H9 (cell line): ENCODE measurements around the gene NCKAP5. TPM values are rescaled to one million over a fixed set of nuclear protein-coding genes. Genes with fewer than 3 reads are reported as not detected.

Experiments used
- DNase-seq: peaks from one replicate; pipeline ENCODE4 v3.0.0-alpha.2; 2017
- H2AFZ ChIP-seq: one replicate; pipeline ENCODE4 v1.6.1; 2013; ENCODE audit warnings: mild to moderate bottlenecking, low read length, control low read depth, moderate library complexity
- H2AK5ac ChIP-seq: 2 replicates; pipeline ENCODE4 v1.6.1; 2013; ENCODE audit warnings: low read length, control low read depth, mixed read lengths; ENCODE audit not compliant: insufficient read length
- H2BK120ac ChIP-seq: one replicate; pipeline ENCODE4 v1.6.1; 2013; ENCODE audit warnings: low read depth, mild to moderate bottlenecking, low read length, control low read depth, inconsistent platforms; ENCODE audit not compliant: poor library complexity, severe bottlenecking
- H2BK12ac ChIP-seq: 2 replicates; pipeline ENCODE4 v1.6.1; 2013; ENCODE audit warnings: low read length, control low read depth, mixed read lengths, low read depth; ENCODE audit not compliant: insufficient read length
- H2BK15ac ChIP-seq: 2 replicates; pipeline ENCODE4 v1.6.1; 2013; ENCODE audit warnings: low read depth, low read length, control low read depth
- H2BK20ac ChIP-seq: one replicate; pipeline ENCODE4 v1.6.1; 2013; ENCODE audit warnings: low read depth, mild to moderate bottlenecking, low read length, control low read depth, inconsistent platforms; ENCODE audit not compliant: poor library complexity, severe bottlenecking
- H2BK5ac ChIP-seq: 2 replicates; pipeline ENCODE4 v1.6.1; 2013; ENCODE audit warnings: low read length, control low read depth, mixed read lengths; ENCODE audit not compliant: insufficient read length
- H3K14ac ChIP-seq: 2 replicates; pipeline ENCODE4 v1.6.1; 2013; ENCODE audit warnings: low read length, control low read depth; ENCODE audit not compliant: insufficient read depth
- H3K18ac ChIP-seq: 2 replicates; pipeline ENCODE4 v1.6.1; 2013; ENCODE audit warnings: low read depth, mild to moderate bottlenecking, mixed read lengths, low read length, control low read depth; ENCODE audit not compliant: insufficient read length
- H3K23ac ChIP-seq: 2 replicates; pipeline ENCODE4 v1.6.1; 2013; ENCODE audit warnings: low read length, control low read depth, mixed read lengths, low read depth; ENCODE audit not compliant: insufficient read length
- H3K23me2 ChIP-seq: 2 replicates; pipeline ENCODE4 v1.6.1; 2013; ENCODE audit warnings: low read depth, mild to moderate bottlenecking, mixed read lengths, low read length, control low read depth; ENCODE audit not compliant: insufficient read length, poor library complexity, severe bottlenecking
- H3K27ac ChIP-seq: 2 replicates; pipeline ENCODE4 v1.5.1; 2013; ENCODE audit warnings: low read length, control low read depth, mixed read lengths, low read depth; ENCODE audit not compliant: insufficient read length
- H3K27me3 ChIP-seq: 2 replicates; pipeline ENCODE4 v1.6.1; 2013; ENCODE audit warnings: low read length, control low read depth, inconsistent platforms; ENCODE audit not compliant: insufficient read depth
- H3K4ac ChIP-seq: 2 replicates; pipeline ENCODE4 v1.6.1; 2013; ENCODE audit warnings: low read depth, mild to moderate bottlenecking, control low read depth, inconsistent platforms, low read length, moderate library complexity
- H3K4me1 ChIP-seq: 2 replicates; pipeline ENCODE4 v1.6.1; 2013; ENCODE audit warnings: low read length, control low read depth, inconsistent platforms; ENCODE audit not compliant: insufficient read depth
- H3K4me2 ChIP-seq: 2 replicates; pipeline ENCODE4 v1.6.1; 2013; ENCODE audit warnings: low read length, control low read depth, mixed read lengths; ENCODE audit not compliant: insufficient read length, insufficient read depth
- H3K56ac ChIP-seq: 2 replicates; pipeline ENCODE4 v1.6.1; 2013; ENCODE audit warnings: low read depth, mild to moderate bottlenecking, mixed read lengths, low read length, control low read depth; ENCODE audit not compliant: insufficient read length
- H3K79me1 ChIP-seq: 2 replicates; pipeline ENCODE4 v1.6.1; 2013; ENCODE audit warnings: low read depth, mild to moderate bottlenecking, moderate library complexity, low read length, control low read depth, inconsistent platforms; ENCODE audit not compliant: insufficient read depth, poor library complexity, severe bottlenecking
- H3K79me2 ChIP-seq: 2 replicates; pipeline ENCODE4 v1.6.1; 2013; ENCODE audit warnings: low read length, control low read depth, inconsistent platforms; ENCODE audit not compliant: insufficient read depth
- H3K9ac ChIP-seq: 2 replicates; pipeline ENCODE4 v1.6.1; 2013; ENCODE audit warnings: low read length, control low read depth, mixed read lengths; ENCODE audit not compliant: insufficient read length; ENCODE audit errors: extremely low read depth
- H3K9me3 ChIP-seq: one replicate; pipeline ENCODE4 v1.6.1; 2013; ENCODE audit warnings: low read depth, low read length, inconsistent platforms; ENCODE audit not compliant: control insufficient read depth
- H3T11ph ChIP-seq: one replicate; pipeline ENCODE4 v1.6.1; 2013; ENCODE audit warnings: mild to moderate bottlenecking, low read length, control low read depth, inconsistent platforms
- H4K20me1 ChIP-seq: one replicate; pipeline ENCODE4 v1.6.1; 2013; ENCODE audit not compliant: control insufficient read depth, insufficient read length, insufficient read depth
- H4K5ac ChIP-seq: 2 replicates; pipeline ENCODE4 v1.6.1; 2013; ENCODE audit warnings: low read depth, mild to moderate bottlenecking, mixed read lengths, low read length, control low read depth; ENCODE audit not compliant: insufficient read length
- H4K8ac ChIP-seq: replicated peaks from 2 replicates; pipeline ENCODE4 v1.6.1; 2013; ENCODE audit warnings: low read length, control low read depth, mixed read lengths, low read depth; ENCODE audit not compliant: insufficient read length
- H4K91ac ChIP-seq: 2 replicates; pipeline ENCODE4 v1.6.1; 2013; ENCODE audit warnings: low read depth, mild to moderate bottlenecking, moderate library complexity, mixed read lengths, low read length, control low read depth; ENCODE audit not compliant: insufficient read length
- H3K27ac Mint-ChIP-seq, 3 experiments: 2 replicates in 2 of 3; 3 replicates in 1 of 3; pipeline ENCODE4 v1.8.0; 2020 to 2021; ENCODE audit warnings: mixed read lengths in 3 of 3, mild to moderate bottlenecking in 1 of 3, moderate library complexity in 1 of 3
- H3K27me3 Mint-ChIP-seq: 2 replicates; pipeline ENCODE4 v1.8.0; 2021; ENCODE audit warnings: low read depth, mild to moderate bottlenecking, moderate library complexity, mixed read lengths
- H3K36me3 Mint-ChIP-seq, 3 experiments: 2 replicates in 2 of 3; 3 replicates in 1 of 3; pipeline ENCODE4 v1.8.0; 2020 to 2021; ENCODE audit warnings: low read depth in 3 of 3, mixed read lengths in 3 of 3; ENCODE audit not compliant: insufficient read depth in 1 of 3
- H3K4me1 Mint-ChIP-seq, 2 experiments: 2 replicates each; pipeline ENCODE4 v1.8.0; 2020; ENCODE audit warnings: mixed read lengths in 2 of 2
- H3K4me3 Mint-ChIP-seq, 2 experiments: 2 replicates in 1 of 2; 3 replicates in 1 of 2; pipeline ENCODE4 v1.8.0; 2020 to 2021; ENCODE audit warnings: mild to moderate bottlenecking in 2 of 2, mixed read lengths in 2 of 2, moderate library complexity in 1 of 2
- H3K9me3 Mint-ChIP-seq, 2 experiments: 2 replicates in 1 of 2; 3 replicates in 1 of 2; pipeline ENCODE4 v1.8.0; 2020; ENCODE audit warnings: mild to moderate bottlenecking in 2 of 2, mixed read lengths in 2 of 2, moderate library complexity in 1 of 2
- WGBS: extraction: QIAGEN DNeasy Blood & Tissue Kit; methylation state at CpG from one replicate; pipeline ENCODE4 v1.1.7; 2013; ENCODE audit warnings: missing lambda C conversion rate, low lambda C conversion rate, mixed read lengths; ENCODE audit not compliant: insufficient read length; ENCODE audit errors: extremely low coverage; 5-methylcytosine and 5-hydroxymethylcytosine counted together
- total RNA-seq: library from RNA; stranded (reverse); gene quantifications from 2 replicates; pipeline ENCODE4 v1.2.1, GENCODE V29; 2021
- TF ChIP-seq, protein P1 (sequence below): fragments of 200-600 bp; sonication (generic); conservative IDR thresholded peaks from 3 replicates; pipeline ENCODE4 v1.8.0; 2021; ENCODE audit warnings: antibody characterized with exemption, mild to moderate bottlenecking

Gene NCKAP5
- total RNA-seq, 1 experiment from 2014 or later, result 0.26 TPM

DNA sequence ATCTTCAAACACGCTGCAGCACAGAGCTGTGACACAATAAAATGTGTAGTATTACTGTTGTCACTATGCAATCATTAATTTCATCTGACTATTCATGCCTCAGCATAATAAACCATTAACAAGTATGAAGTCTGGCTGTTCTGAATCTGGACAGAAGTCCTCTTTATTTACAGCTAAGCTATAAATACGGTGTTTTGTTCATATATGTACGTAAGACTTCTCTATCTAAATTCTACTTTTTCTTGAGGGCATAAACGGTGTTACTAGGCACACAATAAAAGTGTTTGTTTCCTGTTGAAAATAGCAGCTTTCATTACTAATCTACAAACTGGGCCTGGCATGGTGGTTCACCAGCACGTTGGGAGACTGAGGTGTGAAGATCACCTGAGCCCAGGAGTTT lies 443.8 kb downstream of the NCKAP5 start:
- H3K9me3 ChIP-seq, result no peaks in the 10 kb centered on the region
- no peak overlapping the region for H3T11ph ChIP-seq
- H3K4me2 ChIP-seq, result no peak overlapping the region
- H3K27me3 Mint-ChIP-seq, result no peaks in the 10 kb centered on the region
- no peak overlapping the region for H3K14ac ChIP-seq
- no peaks in the 10 kb centered on the region for H3K36me3 Mint-ChIP-seq
- no peak overlapping the region for H2BK5ac ChIP-seq
- no peaks in the 10 kb centered on the region for H3K27me3 ChIP-seq
- H3K4me1 ChIP-seq, result no peaks in the 10 kb centered on the region
- no peaks in the 10 kb centered on the region for H3K9me3 Mint-ChIP-seq
- no peaks in the 10 kb centered on the region for H3K79me1 ChIP-seq
- no peak for DNase-seq
- H3K27ac Mint-ChIP-seq, result no peak overlapping the region
- no peak overlapping the region for H3K18ac ChIP-seq
- no peak overlapping the region for H3K56ac ChIP-seq
- H4K91ac ChIP-seq, result no peak overlapping the region
- no peaks in the 10 kb centered on the region for H4K20me1 ChIP-seq
- H3K27ac ChIP-seq, result no peak overlapping the region
- no peak overlapping the region for H2BK15ac ChIP-seq
- no peak overlapping the region for H4K8ac ChIP-seq
- no peak overlapping the region for H4K5ac ChIP-seq
- no peaks in the 10 kb centered on the region for H3K79me2 ChIP-seq
- no peak overlapping the region for H3K4me3 Mint-ChIP-seq
- TF ChIP-seq, protein P1, sequence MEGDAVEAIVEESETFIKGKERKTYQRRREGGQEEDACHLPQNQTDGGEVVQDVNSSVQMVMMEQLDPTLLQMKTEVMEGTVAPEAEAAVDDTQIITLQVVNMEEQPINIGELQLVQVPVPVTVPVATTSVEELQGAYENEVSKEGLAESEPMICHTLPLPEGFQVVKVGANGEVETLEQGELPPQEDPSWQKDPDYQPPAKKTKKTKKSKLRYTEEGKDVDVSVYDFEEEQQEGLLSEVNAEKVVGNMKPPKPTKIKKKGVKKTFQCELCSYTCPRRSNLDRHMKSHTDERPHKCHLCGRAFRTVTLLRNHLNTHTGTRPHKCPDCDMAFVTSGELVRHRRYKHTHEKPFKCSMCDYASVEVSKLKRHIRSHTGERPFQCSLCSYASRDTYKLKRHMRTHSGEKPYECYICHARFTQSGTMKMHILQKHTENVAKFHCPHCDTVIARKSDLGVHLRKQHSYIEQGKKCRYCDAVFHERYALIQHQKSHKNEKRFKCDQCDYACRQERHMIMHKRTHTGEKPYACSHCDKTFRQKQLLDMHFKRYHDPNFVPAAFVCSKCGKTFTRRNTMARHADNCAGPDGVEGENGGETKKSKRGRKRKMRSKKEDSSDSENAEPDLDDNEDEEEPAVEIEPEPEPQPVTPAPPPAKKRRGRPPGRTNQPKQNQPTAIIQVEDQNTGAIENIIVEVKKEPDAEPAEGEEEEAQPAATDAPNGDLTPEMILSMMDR, result no peak
- no peaks in the 10 kb centered on the region for H3K4me1 Mint-ChIP-seq
- H3K23ac ChIP-seq, result no peak overlapping the region
- H3K9ac ChIP-seq, result no peak overlapping the region
- no peak overlapping the region for H2BK20ac ChIP-seq
- H3K23me2 ChIP-seq, result no peaks in the 10 kb centered on the region
- no peak overlapping the region for H3K4ac ChIP-seq
- no peak overlapping the region for H2BK120ac ChIP-seq
- WGBS, result no CpG with 5 or more reads among the region's 5 CpGs
- no peak overlapping the region for H2AFZ ChIP-seq
- no peak overlapping the region for H2AK5ac ChIP-seq
- no peak overlapping the region for H2BK12ac ChIP-seq
